K562 (cell line): ENCODE data around the gene ZKSCAN1. TPM values are rescaled to one million over a fixed set of nuclear protein-coding genes. Genes with fewer than 3 reads are reported as not detected.

Experiments used
- ATF6 ChIP-seq: sonication (generic); formaldehyde crosslinking; IDR thresholded peaks from 2 replicates; pipeline ENCODE4 v1.4.0; 2020; ENCODE audit warnings: mild to moderate bottlenecking, missing genetic modification reagents
- FOXA3 ChIP-seq, 2 experiments: fragments of 450-650 bp in 1 of 2; sonication (generic) in 1 of 2; formaldehyde crosslinking; IDR thresholded peaks in 1 of 2; conservative IDR thresholded peaks in 1 of 2; 2 replicates each; pipeline versions ENCODE4 v1.4.0 to v1.8.0; 2020 to 2022; ENCODE audit warnings: mild to moderate bottlenecking in 2 of 2, missing genetic modification reagents in 1 of 2
- JUND ChIP-seq, 2 experiments: IDR thresholded peaks; 2 replicates in 1 of 2; 3 replicates in 1 of 2; pipeline ENCODE4 v1.6.1; 2011; ENCODE audit warnings: borderline replicate concordance in 2 of 2, low read depth in 2 of 2, low read length in 2 of 2, improper control_type of control experiment in 1 of 2, missing biosample characterization in 1 of 2, missing genetic modification characterization in 1 of 2, missing genetic modification reagents in 1 of 2
- KDM1A ChIP-seq, 2 experiments: fragments of 450-650 bp; IDR thresholded peaks; 2 replicates each; pipeline ENCODE4 v1.6.1; 2016; ENCODE audit warnings: mild to moderate bottlenecking in 2 of 2
- NFXL1 ChIP-seq: fragments of 450-650 bp; formaldehyde crosslinking; IDR thresholded peaks from 2 replicates; pipeline ENCODE4 v1.4.0; 2021; ENCODE audit warnings: mild to moderate bottlenecking
- NRF1 ChIP-seq, 2 experiments: fragments of 450-650 bp; IDR thresholded peaks in 1 of 2; conservative IDR thresholded peaks in 1 of 2; 2 replicates each; pipeline ENCODE4 v1.6.1; 2014; ENCODE audit warnings: mild to moderate bottlenecking in 2 of 2
- PHF20 ChIP-seq: fragments of 450-650 bp; IDR thresholded peaks from 2 replicates; pipeline ENCODE4 v1.6.1; 2018; ENCODE audit not compliant: partially characterized antibody
- PREB ChIP-seq: sonication (generic); formaldehyde crosslinking; IDR thresholded peaks from 2 replicates; pipeline ENCODE4 v1.8.1; 2023; ENCODE audit warnings: mild to moderate bottlenecking, missing genetic modification reagents
- RFX1 ChIP-seq: fragments of 450-650 bp; IDR thresholded peaks from 2 replicates; pipeline ENCODE4 v1.6.1; 2016; ENCODE audit warnings: mild to moderate bottlenecking, moderate library complexity
- SMAD4 ChIP-seq: fragments of 250-450 bp; sonication (Bioruptor Pico); conservative IDR thresholded peaks from 2 replicates; pipeline ENCODE4 v1.8.0; 2021; ENCODE audit warnings: inconsistent platforms, mild to moderate bottlenecking, moderate library complexity
- SNRNP70 ChIP-seq: fragments of 200-400 bp; formaldehyde crosslinking; optimal IDR thresholded peaks from 2 replicates; pipeline ENCODE3; 2017; ENCODE audit warnings: low read depth, low read length
- TAF15 ChIP-seq: fragments of 200-400 bp; formaldehyde crosslinking; IDR thresholded peaks from 2 replicates; pipeline ENCODE4 v1.6.1; 2017; ENCODE audit warnings: mild to moderate bottlenecking, low read depth, low read length, moderate library complexity
- TOE1 ChIP-seq, 2 experiments: fragments of 450-650 bp in 1 of 2; sonication (generic) in 1 of 2; formaldehyde crosslinking in 1 of 2; IDR thresholded peaks; 2 replicates each; pipeline versions ENCODE4 v1.7.1 to v1.8.0; 2016 to 2022; ENCODE audit warnings: borderline replicate concordance in 2 of 2, mild to moderate bottlenecking in 2 of 2, antibody characterized with exemption in 1 of 2, inconsistent platforms in 1 of 2, low read depth in 1 of 2, missing genetic modification reagents in 1 of 2, moderate library complexity in 1 of 2
- TRIM28 ChIP-seq: fragments of 450-650 bp; IDR thresholded peaks from 2 replicates; pipeline ENCODE4 v1.6.1; 2017
- ZBTB2 ChIP-seq: fragments of 450-650 bp; IDR thresholded peaks from 2 replicates; pipeline ENCODE4 v1.6.1; 2016; ENCODE audit warnings: antibody characterized with exemption
- ZBTB7A ChIP-seq: IDR thresholded peaks from 2 replicates; pipeline ENCODE4 v1.6.1; 2011; ENCODE audit warnings: low read depth, mild to moderate bottlenecking, low read length, moderate library complexity, borderline replicate concordance; ENCODE audit not compliant: control insufficient read depth
- ZFP30 ChIP-seq: fragments of 250-450 bp; sonication (Bioruptor Pico); IDR thresholded peaks from 2 replicates; pipeline ENCODE4 v1.8.0; 2022; ENCODE audit warnings: moderate library complexity, mild to moderate bottlenecking, inconsistent platforms, borderline replicate concordance
- ZNF384 ChIP-seq: IDR thresholded peaks from 2 replicates; pipeline ENCODE4 v1.6.1; 2012; ENCODE audit warnings: low read depth, low read length, improper control_type of control experiment
- ZNF583 ChIP-seq: fragments of 250-450 bp; sonication (Bioruptor Pico); IDR thresholded peaks from 2 replicates; pipeline ENCODE4 v1.4.0; 2020
- ZNF778 ChIP-seq: fragments of 450-650 bp; formaldehyde crosslinking; IDR thresholded peaks from 2 replicates; pipeline ENCODE4 v1.4.0; 2020; ENCODE audit warnings: mild to moderate bottlenecking, moderate library complexity
- polyA plus RNA-seq, 8 experiments: library from polyadenylated mRNA; depleted of rRNA in 4 of 8; stranded (reverse) in 5 of 8; unstranded in 3 of 8; fragments of >200 nt; fragmentation: Nextera tagmentation in 2 of 8; fragmentation: Illumina TruSeq in 1 of 8; extraction: Ambion mirVana in 2 of 8; extraction: Trizol in 1 of 8; gene quantifications; 2 replicates each; pipeline versions ENCODE4 v1.2.1 to v1.2.3, GENCODE V29; 2011 to 2014; ENCODE audit warnings: inconsistent platforms in 1 of 8, missing spikeins in 1 of 8
- total RNA-seq, 7 experiments: library from RNA; depleted of rRNA in 6 of 7; stranded (reverse); fragments of >200 nt in 6 of 7; fragmentation: Illumina TruSeq in 2 of 7; extraction: Trizol in 2 of 7; gene quantifications; 2 replicates each; pipeline versions ENCODE4 v1.2.1 to v1.2.3, GENCODE V29; 2011 to 2021; ENCODE audit warnings: low replicate concordance in 1 of 7

Gene ZKSCAN1
- total and polyA plus RNA-seq, 9 of the 15 experiments (the other 6 are each of a cell fraction or from before 2014, with no cell fraction given), result 5.3 to 43.0 (median 23.2) TPM

GRCh38 chr7:100049441-100050291, 34.3 kb downstream of the ZKSCAN1 start, which contains the start of gene ZSCAN21 (continued):
- TF ChIP-seq ATF6 (CRISPR knock-in tag) (no peak; the same call in 1 of the 2 replicates), TAF15 (no peak), NRF1 (conservative IDR thresholded peaks at IDR 0.05 in 1 of 2, IDR thresholded peaks at IDR 0.05 in 1 of 2) (peak; percentile 67 to 74), PHF20 (peak; percentile 97), FOXA3 (CRISPR knock-in tag; conservative IDR thresholded peaks at IDR 0.05 in 1 of 2, IDR thresholded peaks at IDR 0.05 in 1 of 2) (no peak), KDM1A (IDR thresholded peaks at IDR 0.05) (no peak), NFXL1 (CRISPR knock-in tag) (no peak), SNRNP70 (no peak), ZNF384 (0 out of 2 replicates have a peak, but pooled peaks have one; percentile 16), RFX1 (peak; percentile 52), JUND (IDR thresholded peaks at IDR 0.05; ENCODE audit: borderline replicate concordance, low read depth, low read length) (peak; percentile 52), JUND (tag; IDR thresholded peaks at IDR 0.05; ENCODE audit: borderline replicate concordance, low read depth, low read length) (no peak; the same call in 2 of the 3 replicates), ZFP30 (no peak), TRIM28 (peak; percentile 58; the same call in 1 of the 2 replicates), ZBTB7A (peak; percentile 66; the same call in 1 of the 2 replicates), ZBTB2 (peak; percentile 59), PREB (CRISPR knock-in tag) (no peak), ZNF778 (CRISPR knock-in tag) (no peak), ZNF583 (CRISPR knock-in tag) (0 out of 2 replicates have a peak, but pooled peaks have one; percentile 8), SMAD4 (CRISPR knock-in tag) (no peak; the same call in 1 of the 2 replicates), TOE1 (IDR thresholded peaks at IDR 0.05; ENCODE audit: borderline replicate concordance) (peak; percentile 85), TOE1 (CRISPR knock-in tag; IDR thresholded peaks at IDR 0.05; ENCODE audit: borderline replicate concordance, low read depth) (no peak)
